KOPT-K1 (cell line): ENCODE measurements around the gene TTC1.
"Not testable (repeated sequence)": the region's sequence is repeated elsewhere in the genome, so short reads cannot be mapped to it uniquely, and the experiment has no call there.

Experiments used
- H3K27ac ChIP-seq: fragments of 200-600 bp; sonication (generic); 2 replicates; pipeline ENCODE4 v1.5.1; 2016; ENCODE audit warnings: antibody characterized with exemption, mild to moderate bottlenecking, low read depth, low read length; ENCODE audit not compliant: poor library complexity, severe bottlenecking
- H3K36me3 ChIP-seq: fragments of 200-600 bp; sonication (generic); 2 replicates; pipeline ENCODE4 v1.5.1; 2017; ENCODE audit warnings: antibody characterized with exemption, mild to moderate bottlenecking, low read length, moderate library complexity; ENCODE audit not compliant: insufficient read depth
- H3K9me3 ChIP-seq: fragments of 200-600 bp; sonication (generic); 2 replicates; pipeline ENCODE4 v1.5.1; 2017; ENCODE audit warnings: antibody characterized with exemption, low read length, mild to moderate bottlenecking; ENCODE audit not compliant: insufficient read depth, poor library complexity, severe bottlenecking

Gene TTC1

GRCh38 chr5:160044391-160044804 is 35.5 kb downstream of the TTC1 start:
- no peak overlapping the region for H3K27ac ChIP-seq
- H3K9me3 ChIP-seq, result no peaks in the 10 kb centered on the region
- peaks cover 80% of the 10 kb centered on the region for H3K36me3 ChIP-seq

- H3K27ac ChIP-seq, result no peak overlapping the region
- H3K9me3 ChIP-seq, result no peaks in the 10 kb centered on the region
- H3K36me3 ChIP-seq, result peaks cover 80% of the 10 kb centered on the region
Measured at GRCh38 chr5:160044967-160045366, 36.0 kb downstream of the TTC1 start.

GRCh38 chr5:160047423-160047822 is 38.5 kb downstream of the TTC1 start:
- no peak overlapping the region for H3K27ac ChIP-seq
- H3K36me3 ChIP-seq, result peaks cover 85% of the 10 kb centered on the region
- H3K9me3 ChIP-seq, result no peaks in the 10 kb centered on the region

- Histone ChIP-seq H3K36me3 (peaks cover 85% of the 10 kb centered on the region), H3K27ac (no peak overlapping the region), H3K9me3 (no peaks in the 10 kb centered on the region)
Measured at GRCh38 chr5:160048131-160048530, 39.2 kb downstream of the TTC1 start.

GRCh38 chr5:160049099-160049498 is 40.2 kb downstream of the TTC1 start:
- Histone ChIP-seq H3K27ac (no peak overlapping the region), H3K36me3 (peaks cover 85% of the 10 kb centered on the region), H3K9me3 (no peaks in the 10 kb centered on the region)

- no peak overlapping the region for H3K27ac ChIP-seq
- H3K36me3 ChIP-seq, result peaks cover 99% of the 10 kb centered on the region
- H3K9me3 ChIP-seq, result no peaks in the 10 kb centered on the region
Measured at GRCh38 chr5:160054047-160054446, 45.1 kb downstream of the TTC1 start.

GRCh38 chr5:160054831-160055230 is 45.9 kb downstream of the TTC1 start:
- H3K27ac ChIP-seq, result no peak overlapping the region
- peaks cover 99% of the 10 kb centered on the region for H3K36me3 ChIP-seq
- no peaks in the 10 kb centered on the region for H3K9me3 ChIP-seq

- Histone ChIP-seq H3K36me3 (peaks cover 98% of the 10 kb centered on the region), H3K9me3 (no peaks in the 10 kb centered on the region), H3K27ac (no peak overlapping the region)
Measured at GRCh38 chr5:160057256-160057655, 48.3 kb downstream of the TTC1 start.

- Histone ChIP-seq H3K36me3 (peaks cover 96% of the 10 kb centered on the region), H3K9me3 (no peaks in the 10 kb centered on the region)
Measured at GRCh38 chr5:160060001-160060400, 51.1 kb downstream of the TTC1 start.

GRCh38 chr5:160061770-160062169 is 52.8 kb downstream of the TTC1 start:
- peaks cover 91% of the 10 kb centered on the region for H3K36me3 ChIP-seq
- no peaks in the 10 kb centered on the region for H3K9me3 ChIP-seq
- no peak overlapping the region for H3K27ac ChIP-seq

More at GRCh38 chr5:160060001-160060400, 51.1 kb downstream of the TTC1 start:
- no peak overlapping the region for H3K27ac ChIP-seq

- Histone ChIP-seq H3K9me3 (no peaks in the 10 kb centered on the region), H3K27ac (no peak overlapping the region), H3K36me3 (peaks cover 75% of the 10 kb centered on the region)
Measured at GRCh38 chr5:160064417-160064810, 55.5 kb downstream of the TTC1 start.

- Histone ChIP-seq H3K9me3 (no peaks in the 10 kb centered on the region), H3K27ac (no peak overlapping the region), H3K36me3 (peaks cover 70% of the 10 kb centered on the region)
Measured at GRCh38 chr5:160064995-160065614, 56.2 kb downstream of the TTC1 start.

GRCh38 chr5:160069120-160069519 is 60.2 kb downstream of the TTC1 start:
- not testable (repeated sequence) for H3K27ac ChIP-seq

GRCh38 chr5:160071516-160071915 is 62.6 kb downstream of the TTC1 start:
- Histone ChIP-seq H3K9me3 (no peaks in the 10 kb centered on the region), H3K27ac (no peak overlapping the region), H3K36me3 (peaks cover 18% of the 10 kb centered on the region; the same call in 1 of the 2 replicates)

More at GRCh38 chr5:160069120-160069519, 60.2 kb downstream of the TTC1 start:
- not testable (repeated sequence) for H3K9me3 ChIP-seq
- peaks cover 38% of the 10 kb centered on the region for H3K36me3 ChIP-seq

GRCh38 chr5:160071916-160072315 is 63.0 kb downstream of the TTC1 start:
- Histone ChIP-seq H3K36me3 (peaks cover 15% of the 10 kb centered on the region; the same call in 1 of the 2 replicates), H3K9me3 (no peaks in the 10 kb centered on the region), H3K27ac (no peak overlapping the region)

- Histone ChIP-seq H3K9me3 (no peaks in the 10 kb centered on the region), H3K36me3 (peaks cover 6% of the 10 kb centered on the region; the same call in 1 of the 2 replicates), H3K27ac (no peak overlapping the region)
Measured at GRCh38 chr5:160075073-160075472, 66.1 kb downstream of the TTC1 start.
